Fibroblast of mammary gland (primary cell): ENCODE results near the gene PRKN.

ENCODE experiments used
- DNase-seq: peaks from one replicate; pipeline ENCODE4 v3.0.0-alpha.2; 2010; ENCODE audit warnings: low read depth
- H3K4me3 ChIP-seq: 2 replicates; pipeline ENCODE4 v1.5.1; 2011; ENCODE audit warnings: low read depth, mild to moderate bottlenecking, low read length, moderate library complexity; ENCODE audit not compliant: control insufficient read depth
- CTCF ChIP-seq: conservative IDR thresholded peaks from 2 replicates; pipeline ENCODE4 v1.5.1; 2011; ENCODE audit warnings: low read depth, low read length, inconsistent platforms; ENCODE audit not compliant: control insufficient read depth, insufficient read depth

The PRKN gene

GRCh38 chr6:161534264-161534873, 1193.2 kb downstream of the PRKN start:
- no peak for DNase-seq
- no peak overlapping the region for H3K4me3 ChIP-seq
- no peak for TF ChIP-seq CTCF

- H3K4me3 ChIP-seq: no peak overlapping the region
- no peak for TF ChIP-seq CTCF
- no peak for DNase-seq
These were observed 1194.3 kb downstream of the PRKN start for GRCh38 chr6:161533266-161533665.

GRCh38 chr6:161532536-161532935, 1195.0 kb downstream of the PRKN start:
- DNase-seq: no peak
- TF ChIP-seq CTCF: no peak
- no peak overlapping the region for H3K4me3 ChIP-seq

GRCh38 chr6:161526794-161527193, 1200.8 kb downstream of the PRKN start:
- no peak for DNase-seq
- H3K4me3 ChIP-seq: no peak overlapping the region
- TF ChIP-seq CTCF: no peak

- H3K4me3 ChIP-seq: no peak overlapping the region
- no peak for TF ChIP-seq CTCF
- DNase-seq: no peak
These were observed 1204.2 kb downstream of the PRKN start for GRCh38 chr6:161523362-161523761.

GRCh38 chr6:161522276-161522675, 1205.3 kb downstream of the PRKN start:
- H3K4me3 ChIP-seq: no peak overlapping the region
- no peak for TF ChIP-seq CTCF
- DNase-seq: no peak

- DNase-seq: no peak
- H3K4me3 ChIP-seq: no peak overlapping the region
- no peak for TF ChIP-seq CTCF
These were observed 1216.0 kb downstream of the PRKN start for GRCh38 chr6:161511447-161512095.
